Peyer's patch (tissue), 4 donors: ENCODE data around the gene NDOR1.

Experiments
- POLR2A ChIP-seq, 2 donors: fragments of 450-650 bp; IDR thresholded peaks; one replicate each; pipeline ENCODE4 v1.5.1; 2017; ENCODE audit warnings: antibody characterized with exemption in 2 of 2, mild to moderate bottlenecking in 2 of 2, moderate library complexity in 2 of 2
- TF ChIP-seq, protein P1 (sequence below), 6 experiments: fragments of 450-650 bp in 4 of 6; fragments of 200-600 bp in 2 of 6; sonication (generic) in 1 of 6; IDR thresholded peaks; one replicate each; pipeline ENCODE4 v1.5.1; 2017 to 2019; ENCODE audit warnings: antibody characterized with exemption in 6 of 6, mild to moderate bottlenecking in 3 of 6, moderate library complexity in 1 of 6

DNA sequence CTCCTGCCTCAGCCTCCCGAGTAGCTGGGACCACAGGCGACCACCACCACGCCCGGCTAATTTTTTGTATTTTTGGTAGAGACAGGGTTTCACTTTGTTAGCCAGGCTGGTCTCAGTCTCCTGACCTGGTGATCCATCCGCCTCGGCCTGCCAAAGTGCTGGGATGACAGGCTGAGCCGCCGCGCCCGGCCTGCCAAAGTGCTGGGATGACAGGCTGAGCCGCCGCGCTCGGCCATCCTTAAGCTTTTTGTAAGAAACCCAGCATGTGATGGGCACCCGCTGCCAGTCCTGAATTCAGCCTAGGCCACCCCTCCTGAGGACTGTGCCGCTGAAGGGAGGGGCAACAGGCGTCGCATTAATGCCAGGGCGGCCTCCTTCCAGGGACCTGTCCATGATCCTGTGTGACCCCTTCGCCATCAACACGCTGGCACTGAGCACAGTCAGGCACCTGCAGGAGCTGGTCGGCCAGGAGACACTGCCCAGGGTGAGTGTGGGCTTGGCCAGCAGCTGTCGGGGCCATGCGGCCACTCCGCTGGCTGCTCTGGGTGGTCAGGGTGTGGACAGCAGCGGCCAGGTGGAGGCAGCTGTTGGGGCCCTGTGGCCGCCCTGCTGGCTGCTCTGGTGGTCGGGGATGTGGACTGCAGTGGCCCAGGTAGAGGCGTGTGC, 60.1 kb downstream of the NDOR1 start:
- TF ChIP-seq, protein P1, sequence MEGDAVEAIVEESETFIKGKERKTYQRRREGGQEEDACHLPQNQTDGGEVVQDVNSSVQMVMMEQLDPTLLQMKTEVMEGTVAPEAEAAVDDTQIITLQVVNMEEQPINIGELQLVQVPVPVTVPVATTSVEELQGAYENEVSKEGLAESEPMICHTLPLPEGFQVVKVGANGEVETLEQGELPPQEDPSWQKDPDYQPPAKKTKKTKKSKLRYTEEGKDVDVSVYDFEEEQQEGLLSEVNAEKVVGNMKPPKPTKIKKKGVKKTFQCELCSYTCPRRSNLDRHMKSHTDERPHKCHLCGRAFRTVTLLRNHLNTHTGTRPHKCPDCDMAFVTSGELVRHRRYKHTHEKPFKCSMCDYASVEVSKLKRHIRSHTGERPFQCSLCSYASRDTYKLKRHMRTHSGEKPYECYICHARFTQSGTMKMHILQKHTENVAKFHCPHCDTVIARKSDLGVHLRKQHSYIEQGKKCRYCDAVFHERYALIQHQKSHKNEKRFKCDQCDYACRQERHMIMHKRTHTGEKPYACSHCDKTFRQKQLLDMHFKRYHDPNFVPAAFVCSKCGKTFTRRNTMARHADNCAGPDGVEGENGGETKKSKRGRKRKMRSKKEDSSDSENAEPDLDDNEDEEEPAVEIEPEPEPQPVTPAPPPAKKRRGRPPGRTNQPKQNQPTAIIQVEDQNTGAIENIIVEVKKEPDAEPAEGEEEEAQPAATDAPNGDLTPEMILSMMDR (IDR thresholded peaks at IDR 0.05) = no peak
- TF ChIP-seq POLR2A (IDR thresholded peaks at IDR 0.05) = no peak
